ENCODE data around the gene ROR1. TPM values are rescaled to one million over a fixed set of nuclear protein-coding genes. Genes with fewer than 3 reads are reported as not detected.

ROR1 gene
- total RNA-seq, 4 donors from 2014 or later, result 2.6 to 37.6 (median 11.5) TPM

DNA sequence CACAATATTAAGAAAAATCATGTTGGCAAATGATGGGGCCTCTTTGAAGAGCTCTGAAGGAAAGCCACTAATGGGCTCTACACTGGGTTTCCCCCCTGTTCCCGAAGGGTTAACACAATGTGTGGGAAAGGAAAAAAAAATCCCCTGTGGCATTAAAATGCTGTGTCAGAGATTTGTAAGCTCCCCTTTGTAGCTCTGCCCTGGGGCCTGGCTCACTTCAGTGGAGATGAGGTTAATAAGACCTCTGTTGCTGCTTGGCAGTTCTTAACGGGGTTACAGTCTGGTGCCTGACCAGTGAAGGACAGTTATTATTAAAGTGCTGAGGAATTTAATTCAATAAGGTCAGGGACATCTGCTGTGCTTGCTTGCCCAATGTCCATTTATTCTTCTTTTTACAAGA, 299.9 kb downstream of the ROR1 start:
- no peak overlapping the region for H3K4me3 ChIP-seq
- H3K4me1 ChIP-seq, result no peaks in the 10 kb centered on the region
- DNase-seq, result no peak
- H3K27ac ChIP-seq, result no peak overlapping the region
- intact Hi-C loops (cut with DNase I; ENCODE audit: low total_unique reads), result no loop called here
- TF ChIP-seq POLR2A (IDR thresholded peaks at IDR 0.05), result no peak
- TF ChIP-seq, protein P1, sequence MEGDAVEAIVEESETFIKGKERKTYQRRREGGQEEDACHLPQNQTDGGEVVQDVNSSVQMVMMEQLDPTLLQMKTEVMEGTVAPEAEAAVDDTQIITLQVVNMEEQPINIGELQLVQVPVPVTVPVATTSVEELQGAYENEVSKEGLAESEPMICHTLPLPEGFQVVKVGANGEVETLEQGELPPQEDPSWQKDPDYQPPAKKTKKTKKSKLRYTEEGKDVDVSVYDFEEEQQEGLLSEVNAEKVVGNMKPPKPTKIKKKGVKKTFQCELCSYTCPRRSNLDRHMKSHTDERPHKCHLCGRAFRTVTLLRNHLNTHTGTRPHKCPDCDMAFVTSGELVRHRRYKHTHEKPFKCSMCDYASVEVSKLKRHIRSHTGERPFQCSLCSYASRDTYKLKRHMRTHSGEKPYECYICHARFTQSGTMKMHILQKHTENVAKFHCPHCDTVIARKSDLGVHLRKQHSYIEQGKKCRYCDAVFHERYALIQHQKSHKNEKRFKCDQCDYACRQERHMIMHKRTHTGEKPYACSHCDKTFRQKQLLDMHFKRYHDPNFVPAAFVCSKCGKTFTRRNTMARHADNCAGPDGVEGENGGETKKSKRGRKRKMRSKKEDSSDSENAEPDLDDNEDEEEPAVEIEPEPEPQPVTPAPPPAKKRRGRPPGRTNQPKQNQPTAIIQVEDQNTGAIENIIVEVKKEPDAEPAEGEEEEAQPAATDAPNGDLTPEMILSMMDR (IDR thresholded peaks at IDR 0.05), result no peak
- H3K27me3 ChIP-seq, result no peaks in the 10 kb centered on the region
- H3K9me3 ChIP-seq, result no peaks in the 10 kb centered on the region
- no peaks in the 10 kb centered on the region for H3K36me3 ChIP-seq

DNA sequence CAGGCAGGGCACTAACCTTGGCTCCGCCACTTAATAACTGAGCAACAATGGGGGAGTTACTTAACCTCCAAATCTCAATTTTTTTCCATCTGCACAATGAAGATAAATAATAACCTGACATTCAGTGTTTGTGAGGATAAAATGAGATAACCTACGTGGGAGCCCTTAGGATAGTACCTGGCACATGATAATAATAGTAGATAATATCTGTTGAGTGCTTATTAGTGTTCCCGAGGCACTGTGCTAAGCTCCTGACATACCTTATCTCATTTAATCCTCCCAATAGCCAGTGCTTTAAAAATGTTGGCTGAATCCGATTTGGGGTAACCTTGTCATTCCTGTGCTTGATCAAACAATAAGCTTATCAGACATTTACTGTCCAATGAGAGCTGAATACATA, 300.9 kb downstream of the ROR1 start:
- intact Hi-C loops (cut with DNase I; ENCODE audit: low total_unique reads), result no loop called here

DNA sequence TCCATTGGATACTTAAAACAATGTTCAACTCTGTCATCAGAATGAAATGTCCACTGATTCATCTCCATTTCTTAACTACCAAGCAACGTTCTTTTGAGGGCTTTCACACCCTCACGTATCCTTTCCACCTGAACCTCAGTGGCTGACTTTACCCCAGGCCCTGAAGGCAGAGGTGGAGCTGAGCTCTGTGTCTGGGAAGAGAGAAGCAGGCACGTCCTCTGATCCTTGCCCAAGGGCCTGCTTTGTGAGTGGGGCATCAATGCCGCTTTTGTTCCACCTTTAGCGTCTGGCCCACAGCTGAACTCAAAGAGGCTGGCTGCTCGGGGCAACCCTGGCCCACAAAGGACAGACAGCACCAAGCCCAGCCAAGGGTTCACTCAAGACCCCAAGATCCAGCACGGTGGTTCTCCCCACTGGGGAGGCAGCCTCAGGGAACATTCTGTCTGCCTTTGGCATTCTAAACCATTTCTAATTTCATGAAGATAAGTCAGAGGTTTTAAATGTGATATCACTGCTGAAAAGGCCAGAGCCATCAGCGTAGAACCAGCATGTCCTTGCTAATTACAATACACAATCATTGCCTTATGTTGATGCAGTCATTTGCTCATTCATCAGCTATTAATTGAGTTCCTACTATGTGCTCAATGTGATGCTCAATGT, 303.6 kb downstream of the ROR1 start:
- H3K4me3 ChIP-seq, result no peak overlapping the region
- no peak overlapping the region for H3K27ac ChIP-seq
- TF ChIP-seq POLR2A (IDR thresholded peaks at IDR 0.05), result no peak
- intact Hi-C loops (cut with DNase I; ENCODE audit: low total_unique reads), result no loop called here
- H3K27me3 ChIP-seq, result no peaks in the 10 kb centered on the region
- no peaks in the 10 kb centered on the region for H3K4me1 ChIP-seq
- H3K9me3 ChIP-seq, result no peaks in the 10 kb centered on the region
- H3K36me3 ChIP-seq, result no peaks in the 10 kb centered on the region
- DNase-seq, result no peak

More for the DNA sequence above, 300.9 kb downstream of the ROR1 start:
- H3K27ac ChIP-seq, result no peak overlapping the region
- H3K27me3 ChIP-seq, result no peaks in the 10 kb centered on the region
- H3K9me3 ChIP-seq, result no peaks in the 10 kb centered on the region
- H3K36me3 ChIP-seq, result no peaks in the 10 kb centered on the region
- no peak overlapping the region for H3K4me3 ChIP-seq
- TF ChIP-seq, protein P1 (IDR thresholded peaks at IDR 0.05), result no peak
- TF ChIP-seq POLR2A (IDR thresholded peaks at IDR 0.05), result no peak
- no peaks in the 10 kb centered on the region for H3K4me1 ChIP-seq
- no peak for DNase-seq

DNA sequence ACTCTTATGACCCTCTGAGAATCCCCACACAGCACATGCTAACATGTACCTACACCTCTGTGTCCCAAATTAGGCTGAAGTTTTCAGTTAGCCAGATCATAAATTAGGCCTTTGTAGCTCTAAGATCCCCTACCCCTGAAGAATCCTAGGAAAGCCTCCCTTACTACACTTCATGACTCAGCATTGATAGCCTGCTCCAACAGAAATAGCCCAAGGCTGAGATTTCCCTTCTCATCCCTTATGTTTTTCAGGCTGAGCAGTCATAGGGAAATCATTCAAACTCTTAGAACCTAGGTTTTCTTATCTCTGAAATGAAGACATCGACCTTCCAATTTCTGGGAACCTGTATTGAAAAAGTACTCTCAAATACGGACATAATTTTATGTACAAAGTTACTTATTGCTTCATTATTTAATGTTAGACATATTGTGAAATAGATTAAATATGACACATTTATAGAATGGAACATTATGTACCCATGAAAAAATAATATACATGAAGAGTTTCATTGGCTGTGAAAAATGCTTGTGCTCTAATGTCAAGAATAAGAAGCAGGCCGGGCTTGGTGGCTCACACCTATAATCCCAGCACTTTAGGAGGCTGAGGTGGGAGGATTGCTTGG, 307.2 kb downstream of the ROR1 start:
- H3K4me3 ChIP-seq, result no peak overlapping the region
- intact Hi-C loops (cut with DNase I; ENCODE audit: low total_unique reads), result no loop called here
- TF ChIP-seq, protein P1 (IDR thresholded peaks at IDR 0.05), result no peak
- no peak for TF ChIP-seq POLR2A (IDR thresholded peaks at IDR 0.05)
- no peaks in the 10 kb centered on the region for H3K36me3 ChIP-seq
- DNase-seq, result no peak
- no peaks in the 10 kb centered on the region for H3K4me1 ChIP-seq
- H3K27me3 ChIP-seq, result no peaks in the 10 kb centered on the region
- no peaks in the 10 kb centered on the region for H3K9me3 ChIP-seq
- H3K27ac ChIP-seq, result no peak overlapping the region

DNA sequence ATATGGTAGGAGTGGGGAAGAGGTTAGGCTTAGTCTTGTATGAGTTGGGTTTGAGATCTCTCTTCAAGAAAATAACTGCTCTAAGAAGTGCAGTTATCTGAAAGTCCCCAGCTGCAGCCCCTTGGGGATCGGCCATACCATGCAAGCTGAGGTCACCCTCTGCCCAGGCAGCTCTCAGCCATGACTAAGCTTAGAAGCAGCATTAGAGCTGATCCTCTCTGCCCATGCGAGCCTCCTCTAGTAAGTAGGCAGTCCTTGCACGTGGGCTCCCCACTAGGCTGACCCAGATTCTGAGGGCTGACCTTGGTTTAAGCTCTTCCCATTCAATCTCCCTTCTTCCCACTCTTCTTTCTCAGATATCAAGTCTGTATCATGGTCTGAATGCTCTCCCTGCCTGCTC, 308.6 kb downstream of the ROR1 start:
- intact Hi-C loops (cut with DNase I; ENCODE audit: low total_unique reads), result no loop called here
- Histone ChIP-seq H3K27ac (no peak overlapping the region), H3K9me3 (no peaks in the 10 kb centered on the region), H3K4me3 (no peak overlapping the region), H3K4me1 (no peaks in the 10 kb centered on the region), H3K36me3 (no peaks in the 10 kb centered on the region), H3K27me3 (no peaks in the 10 kb centered on the region)
- DNase-seq, result no peak
- no peak for TF ChIP-seq POLR2A (IDR thresholded peaks at IDR 0.05)
- TF ChIP-seq, protein P1 (IDR thresholded peaks at IDR 0.05), result no peak

Data from uterus (tissue), 4 donors.